Urinary bladder (tissue), 4 donors: ENCODE data around the gene PADI1. TPM values are rescaled to one million over a fixed set of nuclear protein-coding genes. Genes with fewer than 3 reads are reported as not detected.

Experiments
- DNase-seq: peaks from one replicate; pipeline ENCODE4 v3.0.0-alpha.2; 2015; ENCODE audit errors: extremely low spot score
- H3K27ac ChIP-seq: one replicate; pipeline ENCODE4 v1.5.1; 2013; ENCODE audit warnings: low read depth, mild to moderate bottlenecking, moderate library complexity
- H3K36me3 ChIP-seq: one replicate; pipeline ENCODE4 v1.6.1; 2013; ENCODE audit warnings: mild to moderate bottlenecking, moderate library complexity; ENCODE audit not compliant: insufficient read depth
- H3K4me1 ChIP-seq: one replicate; pipeline ENCODE4 v1.6.1; 2013; ENCODE audit warnings: mild to moderate bottlenecking, moderate library complexity; ENCODE audit not compliant: insufficient read depth
- H3K4me3 ChIP-seq: one replicate; pipeline ENCODE4 v1.5.1; 2013; ENCODE audit warnings: low read depth, low read length
- WGBS: extraction: QIAGEN DNeasy Blood & Tissue Kit; methylation state at CpG from one replicate; pipeline ENCODE4 v1.1.7; 2013; 5-methylcytosine and 5-hydroxymethylcytosine counted together
- polyA plus RNA-seq: library from polyadenylated mRNA; stranded (reverse); fragments of 200-250 nt; gene quantifications from one replicate; pipeline ENCODE4 v1.2.3, GENCODE V29; 2013
- total RNA-seq: library from RNA; depleted of rRNA; stranded (reverse); fragments of >200 nt; gene quantifications from one replicate; pipeline ENCODE4 v1.2.3, GENCODE V29; 2014
- donor health status: healthy with polysubstance abuse.
- donor health status: healthy.

Gene PADI1
- total and polyA plus RNA-seq, 2 donors, result 0.16 to 0.18 TPM

- DNase-seq, result no peak
- H3K27ac ChIP-seq, result no peak overlapping the region
- no peaks in the 10 kb centered on the region for H3K36me3 ChIP-seq
- H3K4me1 ChIP-seq, result no peaks in the 10 kb centered on the region
- WGBS, result 92% methylated on average over 7 of the region's 7 CpGs
- no peak overlapping the region for H3K4me3 ChIP-seq
These were observed 7.2 kb upstream of the PADI1 start for GRCh38 chr1:17197696-17198095.

GRCh38 chr1:17198476-17199258, 6.3 kb upstream of the PADI1 start:
- Histone ChIP-seq H3K4me3 (no peak overlapping the region), H3K36me3 (no peaks in the 10 kb centered on the region), H3K4me1 (no peaks in the 10 kb centered on the region), H3K27ac (no peak overlapping the region)
- 85% methylated on average over 9 of the region's 9 CpGs for WGBS
- DNase-seq, result no peak

GRCh38 chr1:17199267-17200044, 5.5 kb upstream of the PADI1 start:
- 87% methylated on average over 9 of the region's 9 CpGs for WGBS
- no peak overlapping the region for H3K27ac ChIP-seq

GRCh38 chr1:17200246-17200645, 4.7 kb upstream of the PADI1 start:
- WGBS, result 45% methylated on average over 8 of the region's 8 CpGs
- H3K4me3 ChIP-seq, result no peak overlapping the region
- H3K36me3 ChIP-seq, result no peaks in the 10 kb centered on the region
- no peak overlapping the region for H3K27ac ChIP-seq
- no peak for DNase-seq
- H3K4me1 ChIP-seq, result no peaks in the 10 kb centered on the region

More at GRCh38 chr1:17199267-17200044, 5.5 kb upstream of the PADI1 start:
- Histone ChIP-seq H3K4me3 (no peak overlapping the region), H3K36me3 (no peaks in the 10 kb centered on the region), H3K4me1 (no peaks in the 10 kb centered on the region)
- no peak for DNase-seq

GRCh38 chr1:17200756-17201155, 4.2 kb upstream of the PADI1 start:
- peak; percentile 35 for DNase-seq
- 73% methylated on average over 5 of the region's 5 CpGs for WGBS
- Histone ChIP-seq H3K36me3 (no peaks in the 10 kb centered on the region), H3K4me1 (no peaks in the 10 kb centered on the region), H3K27ac (no peak overlapping the region), H3K4me3 (no peak overlapping the region)

GRCh38 chr1:17201201-17202021, 3.5 kb upstream of the PADI1 start:
- Histone ChIP-seq H3K27ac (no peak overlapping the region), H3K4me1 (no peaks in the 10 kb centered on the region), H3K36me3 (no peaks in the 10 kb centered on the region), H3K4me3 (no peak overlapping the region)
- WGBS, result 49% methylated on average over 9 of the region's 9 CpGs
- DNase-seq, result peak; percentile 42

GRCh38 chr1:17205652-17206051, 724 bp downstream of the PADI1 start:
- Histone ChIP-seq H3K36me3 (no peaks in the 10 kb centered on the region), H3K4me1 (no peaks in the 10 kb centered on the region), H3K27ac (no peak overlapping the region), H3K4me3 (no peak overlapping the region)
- 86% methylated on average over 7 of the region's 7 CpGs for WGBS
- no peak for DNase-seq

- Histone ChIP-seq H3K27ac (no peak overlapping the region), H3K4me1 (no peaks in the 10 kb centered on the region), H3K36me3 (no peaks in the 10 kb centered on the region), H3K4me3 (no peak overlapping the region)
- WGBS, result 65% methylated on average over 4 of the region's 4 CpGs
- no peak for DNase-seq
These were observed 1.3 kb downstream of the PADI1 start for GRCh38 chr1:17206196-17206595.

- H3K27ac ChIP-seq, result no peak overlapping the region
- no peaks in the 10 kb centered on the region for H3K4me1 ChIP-seq
- no peak overlapping the region for H3K4me3 ChIP-seq
- DNase-seq, result no peak
- 55% methylated on average over 4 of the region's 4 CpGs for WGBS
- no peaks in the 10 kb centered on the region for H3K36me3 ChIP-seq
These were observed 2.1 kb downstream of the PADI1 start for GRCh38 chr1:17207046-17207445.

GRCh38 chr1:17207540-17207939, 2.6 kb downstream of the PADI1 start:
- Histone ChIP-seq H3K4me1 (no peaks in the 10 kb centered on the region), H3K4me3 (no peak overlapping the region), H3K36me3 (no peaks in the 10 kb centered on the region), H3K27ac (no peak overlapping the region)
- WGBS, result 69% methylated on average over 5 of the region's 5 CpGs
- DNase-seq, result no peak

- Histone ChIP-seq H3K27ac (no peak overlapping the region), H3K4me1 (no peaks in the 10 kb centered on the region), H3K4me3 (no peak overlapping the region), H3K36me3 (no peaks in the 10 kb centered on the region)
- no peak for DNase-seq
- WGBS, result 69% methylated on average over 2 of the region's 2 CpGs
These were observed 3.1 kb downstream of the PADI1 start for GRCh38 chr1:17207966-17208418.

- no peak overlapping the region for H3K4me3 ChIP-seq
- no peak for DNase-seq
- H3K4me1 ChIP-seq, result no peaks in the 10 kb centered on the region
- H3K36me3 ChIP-seq, result no peaks in the 10 kb centered on the region
- H3K27ac ChIP-seq, result no peak overlapping the region
- 90% methylated on average over 3 of the region's 3 CpGs for WGBS
These were observed 3.6 kb downstream of the PADI1 start for GRCh38 chr1:17208546-17208945.

GRCh38 chr1:17209430-17209829, 4.5 kb downstream of the PADI1 start:
- WGBS, result 64% methylated on average over 5 of the region's 5 CpGs
- DNase-seq, result no peak
- Histone ChIP-seq H3K4me1 (no peaks in the 10 kb centered on the region), H3K36me3 (no peaks in the 10 kb centered on the region), H3K27ac (no peak overlapping the region), H3K4me3 (no peak overlapping the region)
